Activated naive CD8-positive, alpha-beta T cell treated with anti-CD3 and anti-CD28 coated beads for 36 hours (primary cell): Measurements from ENCODE around the gene MYLK. TPM values are rescaled to one million over a fixed set of nuclear protein-coding genes. Genes with fewer than 3 reads are reported as not detected.
"Not testable (repeated sequence)": the region's sequence is repeated elsewhere in the genome, so short reads cannot be mapped to it uniquely, and the experiment has no call there.

Experiments used
- DNase-seq: peaks from one replicate; pipeline ENCODE4 v3.0.0; 2021
- H3K27ac Mint-ChIP-seq: one replicate; pipeline ENCODE4 v1.8.0; 2022; ENCODE audit warnings: mild to moderate bottlenecking, moderate library complexity, mixed read lengths
- H3K27me3 Mint-ChIP-seq: one replicate; pipeline ENCODE4 v1.8.0; 2022; ENCODE audit warnings: mild to moderate bottlenecking, mixed read lengths
- H3K36me3 Mint-ChIP-seq: one replicate; pipeline ENCODE4 v1.8.0; 2021; ENCODE audit warnings: mild to moderate bottlenecking, mixed read lengths
- H3K4me1 Mint-ChIP-seq: one replicate; pipeline ENCODE4 v1.8.0; 2021; ENCODE audit warnings: mixed read lengths
- H3K4me3 Mint-ChIP-seq: one replicate; pipeline ENCODE4 v1.8.0; 2022; ENCODE audit warnings: mild to moderate bottlenecking, moderate library complexity, mixed read lengths
- H3K9me3 Mint-ChIP-seq: one replicate; pipeline ENCODE4 v1.8.0; 2022; ENCODE audit warnings: mixed read lengths
- total RNA-seq, 2 experiments: library from RNA; stranded (reverse); gene quantifications; one replicate each; pipeline ENCODE4 v1.2.3, GENCODE V29; 2021

Gene MYLK
- total RNA-seq, 2 experiments from 2014 or later: not detected

- Mint-ChIP-seq H3K27me3 (no peaks in the 10 kb centered on the region), H3K4me3 (no peak overlapping the region), H3K4me1 (no peaks in the 10 kb centered on the region), H3K27ac (no peak overlapping the region), H3K9me3 (no peaks in the 10 kb centered on the region), H3K36me3 (no peaks in the 10 kb centered on the region)
- no peak for DNase-seq
Measured at GRCh38 chr3:123750209-123750608, 133.9 kb downstream of the MYLK start.

- no peak overlapping the region for H3K27ac Mint-ChIP-seq
- no peak overlapping the region for H3K4me3 Mint-ChIP-seq
- DNase-seq: no peak
- H3K9me3 Mint-ChIP-seq: no peaks in the 10 kb centered on the region
- no peaks in the 10 kb centered on the region for H3K36me3 Mint-ChIP-seq
- H3K27me3 Mint-ChIP-seq: no peaks in the 10 kb centered on the region
- H3K4me1 Mint-ChIP-seq: no peaks in the 10 kb centered on the region
Measured at GRCh38 chr3:123749711-123750110, 134.4 kb downstream of the MYLK start.

GRCh38 chr3:123745184-123745855, 138.8 kb downstream of the MYLK start:
- no peaks in the 10 kb centered on the region for H3K4me1 Mint-ChIP-seq
- H3K36me3 Mint-ChIP-seq: no peaks in the 10 kb centered on the region
- H3K9me3 Mint-ChIP-seq: no peaks in the 10 kb centered on the region
- no peak overlapping the region for H3K4me3 Mint-ChIP-seq
- no peaks in the 10 kb centered on the region for H3K27me3 Mint-ChIP-seq
- no peak for DNase-seq
- no peak overlapping the region for H3K27ac Mint-ChIP-seq

- H3K4me1 Mint-ChIP-seq: no peaks in the 10 kb centered on the region
- H3K27ac Mint-ChIP-seq: no peak overlapping the region
- H3K9me3 Mint-ChIP-seq: no peaks in the 10 kb centered on the region
- H3K27me3 Mint-ChIP-seq: no peaks in the 10 kb centered on the region
- no peak overlapping the region for H3K4me3 Mint-ChIP-seq
- no peaks in the 10 kb centered on the region for H3K36me3 Mint-ChIP-seq
- DNase-seq: no peak
Measured at GRCh38 chr3:123744064-123744463, 140.1 kb downstream of the MYLK start.

- H3K36me3 Mint-ChIP-seq: no peaks in the 10 kb centered on the region
- no peak overlapping the region for H3K4me3 Mint-ChIP-seq
- no peaks in the 10 kb centered on the region for H3K4me1 Mint-ChIP-seq
- H3K27me3 Mint-ChIP-seq: no peaks in the 10 kb centered on the region
- H3K9me3 Mint-ChIP-seq: no peaks in the 10 kb centered on the region
- H3K27ac Mint-ChIP-seq: no peak overlapping the region
- DNase-seq: no peak
Measured at GRCh38 chr3:123743121-123743520, 141.0 kb downstream of the MYLK start.

GRCh38 chr3:123741041-123741511, 143.1 kb downstream of the MYLK start:
- no peak for DNase-seq
- no peaks in the 10 kb centered on the region for H3K36me3 Mint-ChIP-seq
- H3K27me3 Mint-ChIP-seq: no peaks in the 10 kb centered on the region
- no peak overlapping the region for H3K27ac Mint-ChIP-seq
- no peaks in the 10 kb centered on the region for H3K4me1 Mint-ChIP-seq
- no peaks in the 10 kb centered on the region for H3K9me3 Mint-ChIP-seq
- H3K4me3 Mint-ChIP-seq: no peak overlapping the region

- H3K27ac Mint-ChIP-seq: no peak overlapping the region
- H3K4me3 Mint-ChIP-seq: no peak overlapping the region
- no peaks in the 10 kb centered on the region for H3K4me1 Mint-ChIP-seq
Measured at GRCh38 chr3:123740391-123740822, 143.7 kb downstream of the MYLK start.

GRCh38 chr3:123739754-123740153, 144.4 kb downstream of the MYLK start:
- Mint-ChIP-seq H3K4me1 (no peaks in the 10 kb centered on the region), H3K4me3 (no peak overlapping the region), H3K27ac (no peak overlapping the region), H3K36me3 (no peaks in the 10 kb centered on the region), H3K9me3 (no peaks in the 10 kb centered on the region), H3K27me3 (no peaks in the 10 kb centered on the region)
- no peak for DNase-seq

More at GRCh38 chr3:123740391-123740822, 143.7 kb downstream of the MYLK start:
- DNase-seq: no peak
- Mint-ChIP-seq H3K9me3 (no peaks in the 10 kb centered on the region), H3K36me3 (no peaks in the 10 kb centered on the region), H3K27me3 (no peaks in the 10 kb centered on the region)

- H3K36me3 Mint-ChIP-seq: no peaks in the 10 kb centered on the region
- no peaks in the 10 kb centered on the region for H3K27me3 Mint-ChIP-seq
- no peak overlapping the region for H3K4me3 Mint-ChIP-seq
- no peak overlapping the region for H3K27ac Mint-ChIP-seq
- DNase-seq: no peak
- H3K4me1 Mint-ChIP-seq: no peaks in the 10 kb centered on the region
- H3K9me3 Mint-ChIP-seq: no peaks in the 10 kb centered on the region
Measured at GRCh38 chr3:123739106-123739505, 145.0 kb downstream of the MYLK start.

- not testable (repeated sequence) for H3K4me3 Mint-ChIP-seq, H3K36me3 Mint-ChIP-seq, H3K27ac Mint-ChIP-seq, H3K9me3 Mint-ChIP-seq, DNase-seq, H3K27me3 Mint-ChIP-seq, H3K4me1 Mint-ChIP-seq
Measured at GRCh38 chr3:123738522-123738921, 145.6 kb downstream of the MYLK start.

- Mint-ChIP-seq H3K27me3 (no peaks in the 10 kb centered on the region), H3K36me3 (no peaks in the 10 kb centered on the region), H3K4me3 (no peak overlapping the region), H3K4me1 (no peaks in the 10 kb centered on the region), H3K9me3 (no peaks in the 10 kb centered on the region), H3K27ac (no peak overlapping the region)
- DNase-seq: no peak
Measured at GRCh38 chr3:123737168-123737567, 147.0 kb downstream of the MYLK start.

- Mint-ChIP-seq H3K4me1 (no peaks in the 10 kb centered on the region), H3K27me3 (peaks cover 1% of the 10 kb centered on the region), H3K9me3 (no peaks in the 10 kb centered on the region)
Measured at GRCh38 chr3:123735456-123735855, 148.7 kb downstream of the MYLK start.

GRCh38 chr3:123734527-123734902, 149.6 kb downstream of the MYLK start:
- DNase-seq: no peak
- Mint-ChIP-seq H3K4me3 (no peak overlapping the region), H3K36me3 (no peaks in the 10 kb centered on the region), H3K4me1 (no peaks in the 10 kb centered on the region), H3K27ac (no peak overlapping the region), H3K27me3 (peaks cover 4% of the 10 kb centered on the region), H3K9me3 (no peaks in the 10 kb centered on the region)

More at GRCh38 chr3:123735456-123735855, 148.7 kb downstream of the MYLK start:
- Mint-ChIP-seq H3K27ac (no peak overlapping the region), H3K4me3 (no peak overlapping the region), H3K36me3 (no peaks in the 10 kb centered on the region)
- no peak for DNase-seq

- Mint-ChIP-seq H3K4me3 (no peak overlapping the region), H3K27me3 (peaks cover 4% of the 10 kb centered on the region), H3K9me3 (no peaks in the 10 kb centered on the region), H3K4me1 (no peaks in the 10 kb centered on the region), H3K27ac (no peak overlapping the region), H3K36me3 (no peaks in the 10 kb centered on the region)
- DNase-seq: no peak
Measured at GRCh38 chr3:123733805-123734526, 150.2 kb downstream of the MYLK start.

GRCh38 chr3:123733341-123733740, 150.8 kb downstream of the MYLK start:
- no peak for DNase-seq
- Mint-ChIP-seq H3K27ac (no peak overlapping the region), H3K9me3 (no peaks in the 10 kb centered on the region), H3K4me3 (no peak overlapping the region), H3K36me3 (no peaks in the 10 kb centered on the region), H3K27me3 (peaks cover 4% of the 10 kb centered on the region), H3K4me1 (no peaks in the 10 kb centered on the region)

GRCh38 chr3:123732447-123732846, 151.7 kb downstream of the MYLK start:
- H3K9me3 Mint-ChIP-seq: no peaks in the 10 kb centered on the region
- H3K4me1 Mint-ChIP-seq: no peaks in the 10 kb centered on the region
- H3K27me3 Mint-ChIP-seq: peaks cover 4% of the 10 kb centered on the region
- no peak for DNase-seq
- H3K4me3 Mint-ChIP-seq: no peak overlapping the region
- H3K36me3 Mint-ChIP-seq: no peaks in the 10 kb centered on the region
- H3K27ac Mint-ChIP-seq: no peak overlapping the region
